Uterus (tissue), 4 donors: ENCODE measurements around the gene CARS1. TPM values are rescaled to one million over a fixed set of nuclear protein-coding genes. Genes with fewer than 3 reads are reported as not detected.

Source experiments
- DNase-seq, 2 donors: peaks; one replicate each; pipeline ENCODE4 v3.0.0-alpha.2; 2019 to 2020
- H3K27ac ChIP-seq, 2 donors: fragments of 200-600 bp; sonication (generic); 1 replicate in 1 of 2; 2 replicates in 1 of 2; pipeline ENCODE4 v1.5.1; 2016 to 2018
- H3K27me3 ChIP-seq, 2 donors: fragments of 200-600 bp; sonication (generic); one replicate each; pipeline ENCODE4 v1.5.1; 2018 to 2019; ENCODE audit warnings: control low read depth in 1 of 2
- H3K36me3 ChIP-seq, 2 donors: fragments of 200-600 bp; sonication (generic); one replicate each; pipeline ENCODE4 v1.5.1; 2019; ENCODE audit warnings: control low read depth in 1 of 2
- H3K4me1 ChIP-seq, 2 donors: fragments of 200-600 bp; sonication (generic); one replicate each; pipeline ENCODE4 v1.5.1; 2018 to 2019; ENCODE audit warnings: control low read depth in 1 of 2
- H3K4me3 ChIP-seq, 2 donors: fragments of 200-600 bp; sonication (generic); 1 replicate in 1 of 2; 2 replicates in 1 of 2; pipeline ENCODE4 v1.5.1; 2018 to 2019; ENCODE audit warnings: mild to moderate bottlenecking in 1 of 2
- H3K9me3 ChIP-seq, 2 donors: fragments of 200-600 bp; sonication (generic); one replicate each; pipeline ENCODE4 v1.5.1; 2019; ENCODE audit warnings: control low read depth in 1 of 2
- POLR2A ChIP-seq, 2 donors: fragments of 450-650 bp; IDR thresholded peaks; one replicate each; pipeline ENCODE4 v1.6.1; 2016; ENCODE audit warnings: antibody characterized with exemption in 2 of 2, mild to moderate bottlenecking in 1 of 2, moderate library complexity in 1 of 2
- intact Hi-C: fragments of 100-400 bp; cut with DNase I; formaldehyde crosslinking; loops from one replicate; pipeline ENCODE4 v1.15.1; 2023; ENCODE audit warnings: low total_unique reads
- total RNA-seq, 4 donors: library from RNA; depleted of rRNA in 3 of 4; stranded (reverse); fragments of >200 nt in 3 of 4; gene quantifications; one replicate each; pipeline versions ENCODE4 v1.1.0 to v1.2.4, GENCODE V29; 2014 to 2023
- TF ChIP-seq, protein P1 (sequence below), 4 experiments: fragments of 200-600 bp in 2 of 4; fragments of 450-650 bp in 2 of 4; sonication (generic) in 2 of 4; IDR thresholded peaks; one replicate each; pipeline ENCODE4 v1.5.1; 2016 to 2019; ENCODE audit warnings: antibody characterized with exemption in 4 of 4, mild to moderate bottlenecking in 2 of 4, moderate library complexity in 1 of 4
- donor health status: DM: yes; HTN: yes; CAD: no.

CARS1 gene
- total RNA-seq, 4 donors from 2014 or later = 13.2 to 39.5 (median 27.4) TPM

DNA sequence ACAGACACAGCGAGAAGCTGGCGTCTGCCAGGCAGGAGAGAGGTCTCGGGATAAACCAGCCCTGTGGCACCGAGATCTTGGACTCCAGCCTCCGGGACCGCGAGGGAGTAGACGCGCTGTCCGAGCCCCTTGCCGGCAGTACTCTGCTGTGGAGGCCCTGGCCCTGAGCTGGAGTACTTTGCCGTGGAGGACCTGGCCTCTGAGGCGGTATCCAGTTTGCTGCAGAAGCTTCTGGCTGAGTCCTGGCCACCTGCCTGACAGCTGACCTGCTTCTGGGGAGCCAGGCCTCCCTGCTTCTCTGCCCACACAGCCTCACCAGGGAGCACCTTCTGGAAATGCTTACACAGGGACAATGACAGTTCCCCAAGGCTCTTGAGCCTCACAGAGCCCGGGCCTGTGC lies 31.6 kb upstream of the CARS1 start:
- H3K36me3 ChIP-seq = no peaks in the 10 kb centered on the region
- TF ChIP-seq POLR2A (IDR thresholded peaks at IDR 0.05) = no peak
- TF ChIP-seq, protein P1, sequence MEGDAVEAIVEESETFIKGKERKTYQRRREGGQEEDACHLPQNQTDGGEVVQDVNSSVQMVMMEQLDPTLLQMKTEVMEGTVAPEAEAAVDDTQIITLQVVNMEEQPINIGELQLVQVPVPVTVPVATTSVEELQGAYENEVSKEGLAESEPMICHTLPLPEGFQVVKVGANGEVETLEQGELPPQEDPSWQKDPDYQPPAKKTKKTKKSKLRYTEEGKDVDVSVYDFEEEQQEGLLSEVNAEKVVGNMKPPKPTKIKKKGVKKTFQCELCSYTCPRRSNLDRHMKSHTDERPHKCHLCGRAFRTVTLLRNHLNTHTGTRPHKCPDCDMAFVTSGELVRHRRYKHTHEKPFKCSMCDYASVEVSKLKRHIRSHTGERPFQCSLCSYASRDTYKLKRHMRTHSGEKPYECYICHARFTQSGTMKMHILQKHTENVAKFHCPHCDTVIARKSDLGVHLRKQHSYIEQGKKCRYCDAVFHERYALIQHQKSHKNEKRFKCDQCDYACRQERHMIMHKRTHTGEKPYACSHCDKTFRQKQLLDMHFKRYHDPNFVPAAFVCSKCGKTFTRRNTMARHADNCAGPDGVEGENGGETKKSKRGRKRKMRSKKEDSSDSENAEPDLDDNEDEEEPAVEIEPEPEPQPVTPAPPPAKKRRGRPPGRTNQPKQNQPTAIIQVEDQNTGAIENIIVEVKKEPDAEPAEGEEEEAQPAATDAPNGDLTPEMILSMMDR (IDR thresholded peaks at IDR 0.05) = no peak
- H3K4me3 ChIP-seq = no peak overlapping the region
- H3K4me1 ChIP-seq = no peaks in the 10 kb centered on the region
- H3K27ac ChIP-seq = no peak overlapping the region
- intact Hi-C loops = no loop called here
- H3K9me3 ChIP-seq = no peaks in the 10 kb centered on the region
- no peak for DNase-seq
- H3K27me3 ChIP-seq = no peaks in the 10 kb centered on the region

DNA sequence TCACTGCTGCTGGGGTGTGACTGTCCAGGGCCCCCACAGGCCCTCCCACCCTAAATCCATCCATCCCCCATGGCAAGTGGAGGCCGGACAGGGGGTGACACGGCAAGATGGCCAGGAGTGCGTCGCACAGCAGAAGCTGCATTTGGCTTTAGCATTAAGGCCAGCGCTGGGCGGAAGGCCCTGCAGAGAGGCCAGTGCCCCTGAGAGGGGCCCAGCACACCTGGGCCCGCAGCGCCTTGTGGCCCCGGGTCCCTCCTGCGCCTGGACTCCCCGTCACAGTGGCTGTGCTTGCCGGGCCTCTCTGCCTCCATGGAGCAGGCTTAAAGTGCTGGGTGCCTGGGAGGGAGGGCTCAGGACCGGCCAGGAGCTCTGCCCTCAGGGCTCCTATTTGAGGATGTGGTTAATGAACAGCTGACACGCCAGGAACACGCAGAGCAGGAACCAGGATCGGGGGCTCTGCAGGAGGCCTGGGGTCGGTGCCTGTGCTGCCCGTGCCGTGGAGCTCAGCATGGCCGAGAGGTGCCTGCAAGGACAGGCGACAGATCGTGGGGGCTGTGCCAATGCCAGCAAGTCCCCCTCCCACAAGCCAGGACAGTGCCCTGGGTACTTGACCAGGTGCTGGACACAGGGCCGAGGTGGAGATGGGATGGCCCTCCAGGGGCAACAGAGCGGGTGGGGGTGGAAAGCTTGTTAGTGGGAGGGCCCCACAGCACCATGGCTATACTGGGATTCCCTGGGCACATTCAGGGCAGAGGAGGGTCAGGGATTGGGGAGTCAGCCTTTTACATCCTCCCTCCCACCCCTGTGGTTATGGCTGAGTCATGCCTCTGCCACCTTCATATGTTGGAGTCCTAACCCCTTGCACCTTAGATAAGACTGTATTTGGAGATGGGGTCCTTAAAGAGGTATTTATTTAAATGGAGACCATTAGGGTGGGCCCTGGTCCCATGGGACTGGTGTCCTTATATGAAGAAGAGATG lies 30.9 kb upstream of the CARS1 start:
- no peak for DNase-seq
- intact Hi-C loops = no loop called here
- TF ChIP-seq, protein P1 (IDR thresholded peaks at IDR 0.05) = no peak
- Histone ChIP-seq H3K27me3 (no peaks in the 10 kb centered on the region), H3K27ac (no peak overlapping the region), H3K36me3 (no peaks in the 10 kb centered on the region), H3K4me1 (no peaks in the 10 kb centered on the region), H3K4me3 (no peak overlapping the region), H3K9me3 (no peaks in the 10 kb centered on the region)

DNA sequence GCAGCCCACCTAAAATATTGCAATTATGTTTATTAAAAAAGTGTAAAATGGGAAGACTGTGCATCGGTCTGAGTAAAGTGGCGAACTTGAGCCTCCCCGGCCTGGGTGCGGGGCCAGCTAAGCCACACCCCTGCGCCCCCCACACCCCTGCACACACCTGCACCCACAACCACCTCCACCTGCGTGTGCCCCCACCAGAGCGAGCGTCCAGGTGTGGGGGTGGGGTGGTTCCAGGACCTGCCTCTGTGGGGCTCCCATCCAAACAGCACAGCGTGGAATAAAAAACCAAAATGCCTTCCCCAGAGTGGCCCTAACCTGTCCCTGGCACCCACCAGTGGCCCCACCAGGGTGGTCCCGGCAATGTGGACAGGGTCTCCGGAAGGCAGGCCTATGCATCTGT lies 30.1 kb upstream of the CARS1 start:
- no peak for DNase-seq

DNA sequence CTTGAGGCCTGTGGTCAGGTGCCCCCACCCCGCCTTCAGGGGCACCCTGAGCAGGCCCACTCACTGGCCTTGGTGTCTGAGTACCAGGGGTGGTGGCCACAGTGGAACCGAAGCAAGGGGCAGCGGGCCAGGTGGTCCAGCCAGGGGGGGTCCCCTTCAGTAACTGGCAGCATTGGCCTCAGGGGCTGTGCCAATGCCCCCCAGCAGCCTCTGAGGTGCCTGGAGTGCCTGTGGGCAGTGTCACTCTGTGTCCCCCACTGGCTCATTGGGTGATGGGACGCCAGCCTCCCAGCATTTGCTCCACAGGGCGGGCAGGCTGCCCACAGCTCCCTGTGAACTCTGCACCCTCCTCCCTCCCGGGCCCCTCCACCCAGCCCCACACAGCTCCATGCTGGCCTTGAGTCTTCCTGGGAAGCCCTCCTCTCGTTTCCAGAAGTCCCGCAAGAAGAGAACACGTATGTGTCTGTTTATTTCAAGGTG lies 29.5 kb upstream of the CARS1 start:
- intact Hi-C loops = no loop called here

More for the DNA sequence above, 30.1 kb upstream of the CARS1 start:
- no peak for TF ChIP-seq POLR2A (IDR thresholded peaks at IDR 0.05)
- TF ChIP-seq, protein P1 (IDR thresholded peaks at IDR 0.05) = no peak
- H3K9me3 ChIP-seq = no peaks in the 10 kb centered on the region
- no peaks in the 10 kb centered on the region for H3K36me3 ChIP-seq
- H3K27ac ChIP-seq = no peak overlapping the region
- intact Hi-C loops = no loop called here
- no peak overlapping the region for H3K4me3 ChIP-seq
- H3K4me1 ChIP-seq = no peaks in the 10 kb centered on the region
- H3K27me3 ChIP-seq = no peaks in the 10 kb centered on the region

DNA sequence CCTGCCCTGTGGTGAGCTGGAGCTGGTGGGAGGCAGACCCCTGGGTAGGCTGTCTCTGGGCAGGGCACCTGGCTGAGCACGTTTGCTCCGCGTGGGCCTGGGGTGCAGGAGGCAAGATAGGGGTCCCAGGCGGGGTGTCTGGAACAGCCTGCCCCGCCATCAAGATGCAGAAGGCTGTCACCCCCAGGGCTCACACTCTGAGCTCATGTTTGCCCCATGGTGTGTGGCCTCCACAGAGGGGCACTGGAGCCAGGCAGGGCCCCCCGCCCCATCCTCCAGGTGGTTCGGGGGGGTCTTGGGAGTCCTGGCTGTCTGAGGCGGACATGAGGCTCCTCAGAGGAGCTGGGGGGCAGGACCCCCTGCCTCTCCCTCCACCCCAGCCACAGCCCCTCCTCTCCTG lies 28.9 kb upstream of the CARS1 start:
- TF ChIP-seq POLR2A (IDR thresholded peaks at IDR 0.05) = no peak
- TF ChIP-seq, protein P1 (IDR thresholded peaks at IDR 0.05) = no peak
- no peak for DNase-seq
- Histone ChIP-seq H3K36me3 (no peaks in the 10 kb centered on the region), H3K4me3 (no peak overlapping the region), H3K27me3 (no peaks in the 10 kb centered on the region), H3K4me1 (no peaks in the 10 kb centered on the region), H3K9me3 (no peaks in the 10 kb centered on the region), H3K27ac (no peak overlapping the region)
- intact Hi-C loops = no loop called here

More for the DNA sequence above, 29.5 kb upstream of the CARS1 start:
- Histone ChIP-seq H3K9me3 (no peaks in the 10 kb centered on the region), H3K36me3 (no peaks in the 10 kb centered on the region), H3K27me3 (no peaks in the 10 kb centered on the region), H3K27ac (no peak overlapping the region), H3K4me1 (no peaks in the 10 kb centered on the region), H3K4me3 (no peak overlapping the region)
- TF ChIP-seq, protein P1 (IDR thresholded peaks at IDR 0.05) = no peak
- no peak for TF ChIP-seq POLR2A (IDR thresholded peaks at IDR 0.05)
- no peak for DNase-seq
